22Rv1 (cell line): ENCODE data around the gene SGCD.

ENCODE experiments used
- ZFX ChIP-seq: fragments of 450-650 bp; IDR thresholded peaks from 2 replicates; pipeline ENCODE4 v1.6.1; 2017; ENCODE audit warnings: antibody characterized with exemption, borderline replicate concordance
- TF ChIP-seq, protein P1 (sequence below): fragments of 450-650 bp; IDR thresholded peaks from 2 replicates; pipeline ENCODE4 v1.5.1; 2017; ENCODE audit warnings: mild to moderate bottlenecking

DNA sequence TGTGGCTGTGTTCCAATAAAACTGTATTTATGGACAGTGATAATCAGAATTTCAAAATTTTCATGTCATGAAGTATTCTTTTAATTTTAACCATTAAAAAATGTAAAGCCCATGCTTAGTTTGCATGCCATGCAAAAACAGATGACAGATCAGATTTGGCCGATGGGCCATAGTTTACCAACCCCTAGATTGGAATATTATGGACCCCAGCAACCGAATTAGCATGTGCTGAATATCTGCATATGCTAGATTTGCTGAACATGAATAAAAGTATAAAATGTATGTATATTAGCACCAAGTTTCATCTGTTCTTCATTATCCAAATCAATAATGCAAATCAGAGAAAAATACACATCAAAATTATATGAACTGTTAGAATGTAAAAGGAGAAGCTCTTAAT, 364.6 kb downstream of the SGCD start:
- TF ChIP-seq, protein P1, sequence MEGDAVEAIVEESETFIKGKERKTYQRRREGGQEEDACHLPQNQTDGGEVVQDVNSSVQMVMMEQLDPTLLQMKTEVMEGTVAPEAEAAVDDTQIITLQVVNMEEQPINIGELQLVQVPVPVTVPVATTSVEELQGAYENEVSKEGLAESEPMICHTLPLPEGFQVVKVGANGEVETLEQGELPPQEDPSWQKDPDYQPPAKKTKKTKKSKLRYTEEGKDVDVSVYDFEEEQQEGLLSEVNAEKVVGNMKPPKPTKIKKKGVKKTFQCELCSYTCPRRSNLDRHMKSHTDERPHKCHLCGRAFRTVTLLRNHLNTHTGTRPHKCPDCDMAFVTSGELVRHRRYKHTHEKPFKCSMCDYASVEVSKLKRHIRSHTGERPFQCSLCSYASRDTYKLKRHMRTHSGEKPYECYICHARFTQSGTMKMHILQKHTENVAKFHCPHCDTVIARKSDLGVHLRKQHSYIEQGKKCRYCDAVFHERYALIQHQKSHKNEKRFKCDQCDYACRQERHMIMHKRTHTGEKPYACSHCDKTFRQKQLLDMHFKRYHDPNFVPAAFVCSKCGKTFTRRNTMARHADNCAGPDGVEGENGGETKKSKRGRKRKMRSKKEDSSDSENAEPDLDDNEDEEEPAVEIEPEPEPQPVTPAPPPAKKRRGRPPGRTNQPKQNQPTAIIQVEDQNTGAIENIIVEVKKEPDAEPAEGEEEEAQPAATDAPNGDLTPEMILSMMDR = no peak
- no peak for TF ChIP-seq ZFX
